Thyroid gland (tissue), 4 donors: ENCODE measurements around the gene ARPC4. TPM values are rescaled to one million over a fixed set of nuclear protein-coding genes. Genes with fewer than 3 reads are reported as not detected.
"Not testable (repeated sequence)": the region's sequence is repeated elsewhere in the genome, so short reads cannot be mapped to it uniquely, and the experiment has no call there.

Source experiments
- DNase-seq, 2 donors: peaks; one replicate each; pipeline ENCODE4 v3.0.0-alpha.2; 2019
- H3K27ac ChIP-seq, 3 donors: fragments of 200-600 bp; sonication (generic); 1 replicate in 2 of 3; 2 replicates in 1 of 3; pipeline ENCODE4 v1.5.1; 2016 to 2019; ENCODE audit warnings: mild to moderate bottlenecking in 1 of 3, moderate library complexity in 1 of 3
- H3K27me3 ChIP-seq: fragments of 200-600 bp; sonication (generic); one replicate; pipeline ENCODE4 v1.5.1; 2019
- H3K36me3 ChIP-seq, 2 donors: fragments of 200-600 bp; sonication (generic); one replicate each; pipeline ENCODE4 v1.5.1; 2016 to 2019
- H3K4me1 ChIP-seq, 2 donors: fragments of 200-600 bp; sonication (generic); one replicate each; pipeline ENCODE4 v1.5.1; 2017 to 2019
- H3K4me3 ChIP-seq, 3 donors: fragments of 200-600 bp; sonication (generic); replicated peaks in 1 of 3; 1 replicate in 2 of 3; 2 replicates in 1 of 3; pipeline ENCODE4 v1.5.1; 2016; ENCODE audit warnings: mild to moderate bottlenecking in 1 of 3
- H3K9me3 ChIP-seq: fragments of 200-600 bp; sonication (generic); one replicate; pipeline ENCODE4 v1.5.1; 2017
- CTCF ChIP-seq, 6 experiments: fragments of 200-600 bp in 3 of 6; fragments of 450-650 bp in 3 of 6; sonication (generic) in 3 of 6; IDR thresholded peaks; one replicate each; pipeline ENCODE4 v1.5.1; 2016 to 2019; ENCODE audit warnings: antibody characterized with exemption in 6 of 6, mild to moderate bottlenecking in 2 of 6, inconsistent platforms in 1 of 6, moderate library complexity in 1 of 6
- POLR2A ChIP-seq, 2 donors: fragments of 450-650 bp; IDR thresholded peaks; one replicate each; pipeline ENCODE4 v1.6.1; 2017; ENCODE audit warnings: antibody characterized with exemption in 2 of 2, mild to moderate bottlenecking in 2 of 2, moderate library complexity in 1 of 2
- WGBS, 2 donors: methylation state at CpG; one replicate each; pipeline ENCODE4 v1.1.5; 2017; 5-methylcytosine and 5-hydroxymethylcytosine counted together
- intact Hi-C: fragments of 100-400 bp; cut with DNase I; formaldehyde crosslinking; loops from one replicate; pipeline ENCODE4 v1.15.1; 2023
- total RNA-seq, 4 donors: library from RNA; depleted of rRNA; stranded (reverse); fragments of >200 nt; gene quantifications; one replicate each; pipeline ENCODE4 v1.2.3, GENCODE V29; 2016

Gene ARPC4
- total RNA-seq, 4 donors from 2014 or later = 155 to 232 (median 187) TPM

DNA sequence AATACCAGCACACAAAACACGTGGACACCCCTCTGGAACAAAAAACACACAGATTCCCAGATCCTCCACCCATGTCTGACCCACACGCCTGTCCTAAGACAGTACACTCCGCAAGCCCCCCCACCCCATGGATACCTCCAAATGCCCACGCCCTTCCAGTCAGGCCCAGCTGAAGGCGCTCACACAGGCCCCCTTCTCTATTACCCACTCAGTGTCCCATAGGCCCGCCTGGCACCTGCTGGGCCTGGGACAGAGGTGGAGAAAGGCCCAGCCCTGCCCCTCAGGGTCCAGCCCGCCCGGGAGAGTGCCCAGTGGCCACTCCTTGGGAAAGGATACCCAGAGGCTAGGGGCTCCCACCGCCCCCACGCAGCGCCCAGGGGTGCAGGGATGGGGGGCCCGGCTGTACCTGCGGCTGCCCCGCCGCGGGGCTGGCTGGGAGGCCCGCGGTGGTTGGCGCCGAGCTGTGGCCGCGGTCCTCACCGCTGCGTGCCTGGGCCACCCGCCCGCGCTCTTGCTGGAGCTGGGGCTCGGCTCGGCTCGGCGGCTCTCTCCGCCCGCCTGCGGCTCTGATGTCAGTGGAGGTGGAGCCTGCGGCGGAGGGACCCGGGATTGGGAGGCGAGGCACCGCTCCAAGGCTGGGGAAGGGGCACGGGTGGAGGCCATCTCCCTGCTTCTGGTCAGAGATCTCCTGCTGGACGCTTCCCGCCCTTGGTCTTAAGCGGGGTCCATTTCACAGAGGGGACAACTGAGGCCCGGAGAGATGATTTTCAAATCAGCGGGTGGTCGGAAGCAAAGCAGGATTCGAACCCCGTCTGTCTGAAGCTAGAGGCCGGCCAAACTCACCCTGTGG is 23.2 kb upstream of the ARPC4 start, which contains the start of gene CAMK1:
Gene CAMK1 (minus strand): TSS at position 522 of the 850 bp plus-strand sequence. CDS start 2,198 bp downstream, outside the sequence.
- peak; percentile 87 to 88 for DNase-seq
- Histone ChIP-seq H3K9me3 (no peaks in the 10 kb centered on the region), H3K27me3 (no peaks in the 10 kb centered on the region), H3K4me3 (peak within 1 kb of the TSS; percentile 65 to 74 (median 66)), H3K27ac (peak within 1 kb of the TSS; percentile 78 to 91 (median 83)), H3K4me1 (peaks cover 22 to 47% of the 10 kb centered on the region in 2 donors), H3K36me3 (no peaks in the 10 kb centered on the region)
- intact Hi-C loops = no loop called here
- 8 to 10% methylated on average over 16 to 19 of the region's 49 CpGs for WGBS, 2 donors
- peak in 1 of 2 donors; percentile 86 for TF ChIP-seq POLR2A (IDR thresholded peaks at IDR 0.05)
- no peak for TF ChIP-seq CTCF (IDR thresholded peaks at IDR 0.05)

DNA sequence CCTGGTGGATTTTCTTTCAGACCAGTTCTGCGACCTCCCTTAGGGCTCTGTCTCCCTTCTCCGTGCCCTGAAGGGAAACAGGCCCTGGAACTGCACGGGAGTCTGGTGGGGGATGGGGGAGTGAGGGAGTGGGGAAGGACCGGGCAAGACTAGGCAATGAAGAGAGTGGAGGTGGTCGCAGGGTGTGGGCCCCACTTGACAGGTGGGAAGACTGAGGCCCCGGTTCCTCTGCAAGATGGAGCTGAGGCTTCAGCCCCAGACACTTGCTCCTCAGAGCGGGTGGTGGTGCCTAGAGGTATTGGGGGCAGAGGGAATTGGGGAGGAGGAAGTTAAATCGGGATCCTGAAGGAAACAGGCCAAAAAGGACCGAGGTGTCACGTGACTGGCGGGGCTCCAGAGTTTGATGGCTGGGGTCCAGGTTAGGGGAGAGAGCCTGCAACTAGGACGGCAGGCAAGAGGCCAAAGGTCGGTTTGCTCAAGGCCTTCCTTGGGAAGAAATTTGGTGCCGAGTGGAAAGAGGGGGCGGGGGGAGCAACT is 22.5 kb upstream of the ARPC4 start:
- peak; percentile 92 to 94 for DNase-seq
- intact Hi-C loops = no loop called here
- H3K4me3 ChIP-seq = peak overlapping the region; percentile 4 to 74 (median 66)
- TF ChIP-seq CTCF (IDR thresholded peaks at IDR 0.05) (no peak), POLR2A (IDR thresholded peaks at IDR 0.05) (no peak)
- H3K36me3 ChIP-seq = no peaks in the 10 kb centered on the region
- H3K9me3 ChIP-seq = no peaks in the 10 kb centered on the region
- H3K4me1 ChIP-seq = peaks cover 22 to 47% of the 10 kb centered on the region in 2 donors
- peak overlapping the region; percentile 78 to 91 (median 83) for H3K27ac ChIP-seq
- 10% methylated on average over 15 of the region's 15 CpGs for WGBS, 2 donors
- no peaks in the 10 kb centered on the region for H3K27me3 ChIP-seq

DNA sequence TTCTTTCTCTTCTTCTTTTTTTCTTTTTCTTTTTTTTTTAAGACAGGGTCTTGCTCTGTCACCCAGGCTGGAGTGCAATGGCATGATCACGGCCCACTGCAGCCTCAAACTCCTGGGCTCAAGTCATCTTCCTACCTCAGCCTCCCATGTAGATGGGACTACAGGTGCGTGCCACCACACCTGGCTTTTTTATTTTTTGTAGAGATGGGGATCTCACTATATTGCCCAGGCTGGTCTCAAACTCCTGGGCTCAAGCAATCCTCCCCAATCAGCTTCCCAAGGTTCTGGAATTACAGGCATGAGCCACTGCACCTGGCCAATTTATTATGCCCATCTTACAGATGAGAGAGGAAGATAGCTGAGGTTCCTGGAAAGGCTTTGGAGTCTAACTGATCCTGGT is 21.9 kb upstream of the ARPC4 start:
- H3K36me3 ChIP-seq, H3K27me3 ChIP-seq, intact Hi-C loops, H3K9me3 ChIP-seq, DNase-seq, H3K4me3 ChIP-seq: not testable (repeated sequence)
- Histone ChIP-seq H3K27ac (peak overlapping the region; percentile 78 to 91 (median 83)), H3K4me1 (peaks cover 22 to 42% of the 10 kb centered on the region in 2 donors)
- WGBS, 2 donors = 89 to 95% methylated on average over 2 of the region's 2 CpGs

GRCh38 chr3:9776896-9777693 is 15.8 kb upstream of the ARPC4 start:
- Histone ChIP-seq H3K36me3 (peaks cover 0 to 3% of the 10 kb centered on the region in 2 donors), H3K9me3 (no peaks in the 10 kb centered on the region), H3K4me1 (peaks cover 0 to 40% of the 10 kb centered on the region in 2 donors), H3K27me3 (no peaks in the 10 kb centered on the region), H3K27ac (no peak overlapping the region), H3K4me3 (no peak overlapping the region)
- TF ChIP-seq CTCF (IDR thresholded peaks at IDR 0.05) (no peak), POLR2A (IDR thresholded peaks at IDR 0.05) (no peak)
- no peak for DNase-seq
- WGBS, 2 donors = 71 to 82% methylated on average over 5 of the region's 5 CpGs
- intact Hi-C loops = no loop called here

- Histone ChIP-seq H3K9me3 (no peaks in the 10 kb centered on the region), H3K27ac (no peak overlapping the region), H3K4me1 (peaks cover 0 to 45% of the 10 kb centered on the region in 2 donors), H3K36me3 (peaks cover 0 to 6% of the 10 kb centered on the region in 2 donors), H3K4me3 (no peak overlapping the region), H3K27me3 (no peaks in the 10 kb centered on the region)
- WGBS, 2 donors = 72 to 79% methylated on average over 1 of the region's 1 CpG
- no peak for TF ChIP-seq CTCF (IDR thresholded peaks at IDR 0.05)
- no peak for TF ChIP-seq POLR2A (IDR thresholded peaks at IDR 0.05)
- intact Hi-C loops = no loop called here
- DNase-seq = no peak
These were observed 15.2 kb upstream of the ARPC4 start for GRCh38 chr3:9777694-9778021.
